ENCODE results near the gene FHL2. TPM values are rescaled to one million over a fixed set of nuclear protein-coding genes. Genes with fewer than 3 reads are reported as not detected.
A peak's percentile ranks its signal among the peaks of the same experiment; 100 is the strongest.

The FHL2 gene
- total RNA-seq, 6 donors from 2014 or later = 2.4 to 15.0 (median 7.2) TPM

GRCh38 chr2:105399207-105399861 is 483 bp upstream of the FHL2 start:
- no peak for ATAC-seq (ENCODE audit: low FRiP score in 2 of 2)

GRCh38 chr2:105397953-105398335 is 907 bp downstream of the FHL2 start:
- Histone ChIP-seq H3K4me1 (peaks cover 5 to 12% (median 9%) of the 10 kb centered on the region in 4 donors), H3K9me3 (no peaks in the 10 kb centered on the region), H3K4me3 (peak overlapping the region in 3 of 4 donors; percentile 46 to 58 (median 54)), H3K27me3 (peaks cover 0 to 16% (median 10%) of the 10 kb centered on the region in 4 donors), H3K27ac (peak overlapping the region in 3 of 4 donors; percentile 61 to 73 (median 71)), H3K36me3 (no peaks in the 10 kb centered on the region)
- 51 to 55% methylated on average over 6 of the region's 6 CpGs for WGBS, 2 donors
- ATAC-seq (ENCODE audit: low FRiP score in 2 of 2) (no peak), DNase-seq (no peak)
- TF ChIP-seq EP300 (IDR thresholded peaks at IDR 0.05) (no peak), CTCF (IDR thresholded peaks at IDR 0.05) (no peak), POLR2AphosphoS5 (IDR thresholded peaks at IDR 0.05) (no peak), POLR2A (IDR thresholded peaks at IDR 0.05) (no peak)

More at GRCh38 chr2:105399207-105399861, 483 bp upstream of the FHL2 start:
- H3K27me3 ChIP-seq = peaks cover 0 to 16% (median 10%) of the 10 kb centered on the region in 4 donors
- H3K36me3 ChIP-seq = no peaks in the 10 kb centered on the region
- no peaks in the 10 kb centered on the region for H3K9me3 ChIP-seq
- H3K27ac ChIP-seq = peak overlapping the region in 3 of 4 donors; percentile 61 to 79 (median 73)
- peak in 1 of 2 donors; percentile 40 for DNase-seq
- TF ChIP-seq POLR2AphosphoS5 (IDR thresholded peaks at IDR 0.05) (no peak), POLR2A (IDR thresholded peaks at IDR 0.05) (no peak), CTCF (IDR thresholded peaks at IDR 0.05) (no peak), EP300 (IDR thresholded peaks at IDR 0.05) (no peak)
- 50 to 53% methylated on average over 29 to 35 of the region's 38 CpGs for WGBS, 2 donors
- H3K4me1 ChIP-seq = peaks cover 5 to 17% (median 9%) of the 10 kb centered on the region in 4 donors
- H3K4me3 ChIP-seq = peak overlapping the region in 3 of 4 donors; percentile 46 to 58 (median 54)

GRCh38 chr2:105397025-105397722 is 1.7 kb downstream of the FHL2 start:
- ATAC-seq (ENCODE audit: low FRiP score in 2 of 2) (no peak), DNase-seq (no peak)
- WGBS, 2 donors = 92 to 96% methylated on average over 13 of the region's 13 CpGs
- TF ChIP-seq POLR2A (IDR thresholded peaks at IDR 0.05) = no peak
- TF ChIP-seq EP300 (IDR thresholded peaks at IDR 0.05) = no peak
- TF ChIP-seq CTCF (IDR thresholded peaks at IDR 0.05) = no peak
- no peak for TF ChIP-seq POLR2AphosphoS5 (IDR thresholded peaks at IDR 0.05)
- no peaks in the 10 kb centered on the region for H3K36me3 ChIP-seq
- peaks cover 0 to 16% (median 10%) of the 10 kb centered on the region in 4 donors for H3K27me3 ChIP-seq
- H3K9me3 ChIP-seq = no peaks in the 10 kb centered on the region
- H3K4me3 ChIP-seq = no peak overlapping the region
- no peak overlapping the region for H3K27ac ChIP-seq
- H3K4me1 ChIP-seq = peaks cover 5 to 12% (median 9%) of the 10 kb centered on the region in 4 donors

GRCh38 chr2:105396254-105397024 is 2.4 kb downstream of the FHL2 start:
- no peaks in the 10 kb centered on the region for H3K36me3 ChIP-seq
- peaks cover 0 to 16% (median 10%) of the 10 kb centered on the region in 4 donors for H3K27me3 ChIP-seq
- ATAC-seq (ENCODE audit: low FRiP score in 2 of 2) (peak in 1 of 2 donors; percentile 84), DNase-seq (no peak)
- 89 to 94% methylated on average over 12 of the region's 12 CpGs for WGBS, 2 donors
- TF ChIP-seq CTCF (IDR thresholded peaks at IDR 0.05) = no peak
- TF ChIP-seq POLR2AphosphoS5 (IDR thresholded peaks at IDR 0.05) = no peak
- no peak for TF ChIP-seq EP300 (IDR thresholded peaks at IDR 0.05)
- TF ChIP-seq POLR2A (IDR thresholded peaks at IDR 0.05) = no peak
- peaks cover 5 to 12% (median 9%) of the 10 kb centered on the region in 4 donors for H3K4me1 ChIP-seq
- H3K9me3 ChIP-seq = no peaks in the 10 kb centered on the region
- H3K4me3 ChIP-seq = no peak overlapping the region
- no peak overlapping the region for H3K27ac ChIP-seq

Measured in upper lobe of left lung (tissue), 6 donors.